HG03064 (cell line): Measurements from ENCODE around the gene KLHL29.

Experiments used
- ATAC-seq: cut with Tn5 transposase; IDR thresholded peaks from one replicate; pipeline ENCODE4 v1.9.1; 2021; ENCODE audit warnings: low read depth; ENCODE audit not compliant: unreplicated experiment

The KLHL29 gene

GRCh38 chr2:23620841-23621341 lies 235.9 kb downstream of the KLHL29 start:
- no peak for ATAC-seq

- ATAC-seq: no peak
Observed at GRCh38 chr2:23621616-23622015, 236.6 kb downstream of the KLHL29 start.

DNA sequence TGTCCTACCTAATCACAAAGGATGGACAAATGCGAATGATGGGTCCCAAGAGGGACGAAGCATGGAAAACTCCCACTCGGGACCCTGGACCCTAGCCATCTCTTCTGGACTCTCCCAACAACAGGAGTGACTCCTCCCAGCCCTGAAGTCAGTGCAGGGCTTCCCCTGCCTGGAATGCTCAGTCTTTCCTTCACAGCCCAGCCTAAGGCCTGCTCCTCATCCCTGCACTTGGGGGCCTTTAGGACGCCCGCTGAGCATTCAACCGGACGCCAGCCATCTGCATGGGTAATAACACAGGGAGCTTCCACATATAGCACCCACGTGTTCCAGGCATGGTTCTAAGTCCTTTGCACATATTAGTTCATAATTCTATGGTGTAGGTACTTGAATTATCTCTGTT lies 237.5 kb downstream of the KLHL29 start:
- ATAC-seq: no peak

- ATAC-seq: no peak
Observed at GRCh38 chr2:23622966-23623675, 238.1 kb downstream of the KLHL29 start.

DNA sequence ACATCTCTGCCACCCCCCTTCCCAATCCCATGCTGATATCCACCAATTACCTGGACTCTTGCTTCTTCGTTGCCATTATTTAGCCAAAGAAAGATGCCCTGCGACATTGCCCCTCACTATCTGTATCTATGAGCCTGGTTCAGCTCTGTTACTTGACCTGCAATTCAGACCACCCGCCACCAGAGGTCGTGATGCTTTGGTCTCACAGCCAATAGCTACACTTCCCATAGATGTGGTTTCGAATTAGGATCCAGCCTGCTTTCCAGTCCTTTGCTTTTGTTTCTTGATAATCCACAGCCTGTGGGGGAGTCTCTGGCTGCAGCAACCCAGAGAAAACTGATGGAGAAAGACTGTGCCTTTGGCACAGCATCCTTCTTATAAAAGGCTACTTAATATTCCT lies 239.4 kb downstream of the KLHL29 start:
- ATAC-seq: no peak

DNA sequence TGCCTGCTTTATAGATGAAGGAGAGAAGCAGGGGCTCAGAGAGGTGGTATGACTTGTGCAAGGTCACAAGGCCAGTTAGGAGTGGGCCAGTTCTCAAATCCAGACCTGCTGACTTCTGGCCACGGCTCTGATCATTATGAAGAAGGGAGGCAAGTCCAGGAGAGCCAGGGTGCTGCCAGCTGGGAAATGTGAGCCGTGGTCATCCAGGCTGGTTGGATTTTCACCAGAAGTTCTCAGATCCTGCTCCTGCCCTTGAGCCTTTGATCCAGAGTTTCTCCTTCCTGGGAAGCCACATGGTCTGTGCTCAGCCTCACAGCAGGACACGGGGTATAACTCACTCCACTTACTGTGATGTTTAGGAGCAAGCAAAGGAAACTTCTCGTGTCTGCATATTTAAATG lies 239.9 kb downstream of the KLHL29 start:
- ATAC-seq: no peak

DNA sequence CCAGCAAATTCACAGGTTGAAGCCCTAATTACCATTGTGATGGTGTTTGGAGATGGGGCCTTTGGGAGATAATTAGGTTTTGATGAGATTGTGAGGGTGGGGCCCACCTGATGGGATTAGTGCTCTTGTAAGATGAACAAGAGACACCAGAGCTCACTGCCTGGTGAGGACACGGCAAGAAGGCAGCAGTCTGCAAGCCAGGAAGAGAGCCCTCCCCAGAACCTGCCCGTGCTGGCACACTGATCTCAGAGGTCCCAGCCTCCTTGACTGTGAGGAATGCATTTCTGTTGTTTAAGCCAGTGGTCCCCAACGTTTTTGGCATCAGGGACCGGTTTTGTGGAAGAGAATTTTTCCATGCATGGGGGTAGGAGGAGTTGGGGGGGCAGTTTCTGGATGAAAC lies 240.7 kb downstream of the KLHL29 start:
- ATAC-seq: no peak

DNA sequence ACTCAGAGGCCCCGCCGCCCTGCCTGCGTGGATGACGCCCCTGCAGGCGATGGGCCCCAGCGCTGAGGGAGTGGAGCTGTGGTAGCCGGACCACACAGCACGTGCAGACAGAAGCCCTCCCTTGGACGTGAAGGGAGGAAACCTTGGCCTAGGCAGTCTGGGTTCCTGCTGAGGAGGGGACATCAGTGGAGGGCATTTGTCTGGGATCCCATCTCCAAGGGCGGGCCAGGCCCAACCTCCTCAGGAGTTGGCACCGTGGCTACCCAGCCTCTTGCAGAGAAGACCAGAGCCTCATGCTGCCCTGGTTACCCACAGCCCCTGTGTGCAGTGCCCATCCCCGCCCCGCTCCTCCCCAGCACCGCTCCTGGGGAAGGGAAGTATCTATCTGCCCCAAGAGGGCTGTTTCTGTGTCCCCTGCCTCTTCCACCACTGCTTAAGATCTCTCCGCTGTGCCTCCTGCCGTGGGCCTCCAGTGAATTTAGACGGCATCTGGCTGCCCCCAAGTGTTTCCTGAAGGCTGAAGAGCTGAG lies 241.8 kb downstream of the KLHL29 start:
- ATAC-seq: no peak

GRCh38 chr2:23627236-23628009 lies 242.4 kb downstream of the KLHL29 start:
- no peak for ATAC-seq

DNA sequence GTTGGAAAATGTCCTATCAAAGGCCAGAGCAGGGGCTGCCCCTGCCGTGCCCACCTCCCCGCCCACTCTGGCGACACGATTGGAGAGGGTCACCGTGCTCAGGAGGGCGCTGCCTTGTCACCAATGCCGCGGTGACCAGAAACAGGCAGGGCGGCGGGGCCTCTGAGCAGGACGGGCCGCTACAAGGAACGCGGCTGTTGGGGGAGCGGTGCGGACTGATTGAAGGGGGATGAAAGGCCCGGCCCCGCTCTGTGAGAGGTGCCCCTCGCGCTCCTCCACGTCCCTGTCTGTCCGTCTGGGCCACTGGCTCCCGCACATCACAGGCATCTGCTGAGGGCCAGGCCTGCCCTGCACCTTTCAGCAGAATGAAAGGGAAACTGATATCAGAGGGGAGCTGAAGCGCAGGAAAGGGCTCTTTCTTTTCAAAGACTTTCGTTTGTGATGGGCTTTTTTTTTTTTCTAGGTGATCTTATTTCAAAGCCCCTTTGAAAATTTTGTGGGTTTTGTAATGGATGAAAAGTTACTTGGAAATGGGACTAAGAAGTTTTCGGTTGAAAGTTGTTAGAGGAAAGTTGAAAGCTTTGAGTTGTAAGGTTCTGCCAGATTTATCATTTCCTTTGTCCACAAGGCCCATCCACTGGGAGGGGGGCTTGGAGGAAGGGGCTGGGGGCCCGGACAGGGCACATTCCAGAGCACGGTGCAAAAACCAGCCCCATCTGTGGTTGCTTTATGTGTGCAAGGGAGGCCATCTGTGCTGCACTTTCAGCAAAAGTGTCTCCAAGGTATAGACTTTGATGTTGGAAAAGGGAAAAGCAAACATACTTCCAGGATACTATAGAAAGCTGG lies 244.2 kb downstream of the KLHL29 start:
- no peak for ATAC-seq

GRCh38 chr2:23629772-23630480 lies 244.9 kb downstream of the KLHL29 start:
- no peak for ATAC-seq

GRCh38 chr2:23630961-23631360 lies 246.0 kb downstream of the KLHL29 start:
- ATAC-seq: no peak

DNA sequence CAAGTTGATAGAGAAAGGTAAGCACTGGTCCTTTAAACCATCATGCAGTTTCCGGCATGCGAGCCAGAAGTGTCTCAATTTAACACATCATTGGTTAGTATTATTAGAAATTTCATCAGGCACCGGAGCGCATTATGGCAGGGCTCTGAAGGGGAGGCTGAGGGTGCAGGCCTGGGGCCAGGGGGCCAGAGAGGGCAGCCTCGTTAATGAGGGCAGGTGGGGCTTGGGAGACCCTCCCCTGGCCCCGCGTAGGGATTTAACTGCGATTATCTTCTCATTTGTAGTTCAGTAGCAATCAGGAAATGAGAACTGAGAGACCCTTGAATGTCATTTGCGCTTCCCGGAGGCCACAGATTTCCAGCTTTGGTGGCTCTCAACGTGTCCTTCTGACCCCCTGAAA lies 246.4 kb downstream of the KLHL29 start:
- ATAC-seq: no peak

DNA sequence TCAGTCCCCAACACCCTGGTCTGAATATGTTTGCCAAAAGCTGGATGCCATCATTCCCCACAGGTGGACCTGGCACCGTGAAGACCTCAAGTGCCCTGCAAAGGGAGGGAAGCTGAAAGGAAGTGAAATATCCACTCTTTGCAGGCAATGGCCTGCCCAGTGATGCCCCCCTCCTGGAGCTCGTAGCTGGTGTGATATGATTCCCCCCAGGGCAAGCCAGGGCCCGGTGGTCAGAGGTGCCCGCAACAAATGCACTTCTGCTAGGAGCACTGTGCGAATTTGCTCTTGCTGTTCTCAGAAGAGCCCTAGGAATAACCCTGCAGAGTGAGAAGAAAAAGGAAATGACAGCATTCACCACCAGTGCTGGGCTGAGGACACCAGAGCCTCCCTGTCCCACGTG lies 247.4 kb downstream of the KLHL29 start:
- ATAC-seq: no peak

DNA sequence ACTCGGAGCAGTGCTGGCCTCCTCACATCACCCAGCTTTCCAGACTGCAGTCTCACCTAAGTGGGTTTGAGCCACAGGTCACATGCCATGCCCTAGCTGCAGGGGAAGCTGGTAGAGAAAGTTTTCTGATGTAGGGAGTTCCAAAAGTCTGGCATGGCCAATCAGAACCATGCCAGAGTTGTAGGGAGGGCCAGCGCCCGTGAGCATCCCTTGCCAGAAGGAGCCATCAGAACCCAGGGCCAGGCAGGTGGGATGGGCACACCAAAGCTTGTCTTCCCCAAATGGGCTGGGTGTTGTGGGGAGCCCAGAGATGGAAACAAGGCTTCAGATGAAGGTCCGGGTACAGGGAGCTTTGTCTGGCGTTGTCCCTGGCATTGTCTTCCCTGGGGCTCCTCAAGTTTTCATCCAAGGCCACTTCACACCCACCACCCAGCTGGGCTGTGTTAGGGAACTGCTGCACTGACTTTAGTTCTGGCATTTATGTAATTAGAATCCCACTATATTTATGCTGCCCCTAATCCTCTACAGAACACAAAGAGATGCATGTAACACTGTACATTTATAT lies 247.9 kb downstream of the KLHL29 start:
- ATAC-seq: no peak

DNA sequence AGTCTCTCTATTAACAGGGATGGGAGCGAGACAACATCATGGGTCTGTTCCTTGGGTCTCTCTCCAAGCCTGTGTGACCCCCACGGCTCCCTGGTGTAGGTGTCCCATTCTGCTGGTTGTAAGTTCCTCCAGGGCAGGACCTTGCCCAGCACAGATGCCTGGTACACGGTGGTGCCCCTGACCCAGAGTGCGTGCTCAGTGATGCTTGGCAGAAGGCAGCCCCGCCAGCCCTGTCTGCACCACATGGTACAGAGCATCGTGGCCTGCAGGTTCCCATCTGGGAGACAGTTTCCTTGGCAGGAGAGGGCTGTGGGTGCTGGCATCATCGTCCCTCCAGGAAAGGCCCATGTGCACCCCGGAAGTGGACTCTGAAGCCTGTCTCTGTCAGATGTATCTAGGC lies 249.0 kb downstream of the KLHL29 start:
- ATAC-seq: no peak

DNA sequence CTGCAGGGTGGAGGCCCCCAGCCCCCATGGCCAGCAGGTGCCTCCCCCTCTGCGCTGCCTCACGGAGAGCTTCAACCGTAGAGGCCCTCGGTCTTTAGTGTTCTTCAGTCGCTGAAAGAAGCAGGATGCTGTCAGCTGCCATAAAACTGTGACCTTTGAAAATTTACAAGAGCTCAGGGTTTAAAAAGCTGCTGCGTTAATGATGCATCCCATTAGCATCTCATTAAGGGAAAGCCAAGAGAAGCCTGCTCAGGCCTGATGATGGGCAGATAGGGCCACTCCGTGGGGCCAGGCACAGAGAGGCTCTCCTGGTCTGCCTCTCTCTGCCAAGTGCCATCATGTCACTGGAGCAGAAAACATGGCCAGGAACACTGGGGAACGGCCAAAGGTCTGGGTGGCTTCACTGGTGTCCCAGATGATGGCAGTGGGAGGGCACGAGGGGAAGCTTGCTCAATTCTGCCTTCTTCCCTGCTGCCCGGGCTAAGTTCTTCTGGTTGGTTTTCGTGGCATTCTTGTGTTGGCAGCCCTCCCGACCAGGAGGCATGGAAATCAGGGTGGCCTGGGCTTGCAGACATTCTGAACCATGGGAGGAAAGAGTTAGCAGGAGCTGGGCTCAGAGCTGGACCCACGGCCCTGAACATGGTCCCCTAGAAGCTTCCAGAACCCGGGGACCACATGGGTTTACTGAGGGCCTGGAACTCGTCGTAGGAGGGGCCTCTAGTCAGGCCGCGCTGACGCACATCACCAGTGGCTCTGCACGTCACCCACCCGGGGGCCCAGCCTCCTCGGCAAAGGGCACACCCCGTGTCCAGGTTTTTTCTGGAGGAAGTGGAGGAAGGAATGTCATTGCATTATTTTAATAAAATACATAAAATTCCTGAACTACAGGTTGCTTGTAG lies 250.7 kb downstream of the KLHL29 start:
- ATAC-seq: no peak

DNA sequence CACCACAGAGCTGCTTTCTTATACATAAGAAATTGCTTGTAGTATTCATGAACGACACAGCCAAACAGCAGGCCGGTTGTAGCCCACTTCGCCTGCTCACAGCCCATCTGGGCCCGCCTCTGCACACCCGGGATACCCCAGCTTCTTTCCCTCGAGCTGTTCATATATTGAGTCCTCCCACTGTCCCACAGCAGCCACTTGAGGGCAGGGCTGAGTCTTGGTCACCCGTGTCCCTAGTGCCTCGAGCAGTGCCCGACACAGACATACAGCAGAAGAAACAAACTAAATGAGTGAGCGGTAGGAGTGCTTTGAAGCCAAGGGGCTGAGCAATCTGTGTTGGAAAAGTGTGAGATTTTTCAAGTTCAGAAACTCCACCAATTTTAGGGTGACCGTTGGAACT lies 251.4 kb downstream of the KLHL29 start:
- ATAC-seq: no peak
